SK-N-SH (cell line): ENCODE data around the gene MAMDC2. TPM values are rescaled to one million over a fixed set of nuclear protein-coding genes. Genes with fewer than 3 reads are reported as not detected.

ENCODE experiments used
- CTCF ChIA-PET: fragments of 300-600, 350-600 bp; formaldehyde crosslinking; extraction: SDS; loops from one replicate; lab custom pipeline; 2021; lab: Yijun Ruan, JAX
- POLR2A ChIA-PET: fragments of 350-600 bp; sonication (Branson Sonifier 250); formaldehyde crosslinking; extraction: SDS; loops from one replicate; lab custom pipeline; 2020; ENCODE audit warnings: antibody characterized with exemption, inconsistent platforms; lab: Yijun Ruan, JAX
- DNase-seq: peaks from one replicate; pipeline ENCODE4 v3.0.0; 2012
- H2AFZ ChIP-seq: fragments of 200-600 bp; sonication (generic); 2 replicates; pipeline ENCODE4 v1.8.1; 2016; ENCODE audit warnings: antibody characterized with exemption, mild to moderate bottlenecking, low read depth
- H3F3A ChIP-seq: fragments of 200-600 bp; sonication (generic); replicated peaks from 2 replicates; pipeline ENCODE3; 2016; ENCODE audit warnings: antibody characterized with exemption, mild to moderate bottlenecking; ENCODE audit not compliant: insufficient read depth
- H3K27ac ChIP-seq, 2 experiments: fragments of 200-500 bp in 1 of 2; fragments of 200-600 bp in 1 of 2; sonication (Bioruptor generic) in 1 of 2; sonication (generic), shearing (Covaris generic) in 1 of 2; 2 replicates each; pipeline versions ENCODE4 v1.5.1 to v1.6.1; 2014 to 2016; ENCODE audit warnings: low read depth in 2 of 2, inconsistent platforms in 1 of 2, low read length in 1 of 2, mild to moderate bottlenecking in 1 of 2, mixed read lengths in 1 of 2
- H3K27me3 ChIP-seq: fragments of 200-600 bp; sonication (generic), shearing (Covaris generic); 2 replicates; pipeline ENCODE4 v1.6.1; 2016; ENCODE audit warnings: mixed run types; ENCODE audit not compliant: insufficient read depth
- H3K36me3 ChIP-seq, 2 experiments: fragments of 200-500 bp in 1 of 2; fragments of 200-600 bp in 1 of 2; sonication (Bioruptor generic) in 1 of 2; sonication (generic) in 1 of 2; replicated peaks in 1 of 2; 2 replicates each; pipeline versions ENCODE3 to v1.5.1; 2014 to 2016; ENCODE audit warnings: low read length in 1 of 2, mild to moderate bottlenecking in 1 of 2; ENCODE audit not compliant: insufficient read depth in 2 of 2, control insufficient read depth in 1 of 2
- H3K4me1 ChIP-seq, 2 experiments: fragments of 200-500 bp in 1 of 2; fragments of 200-600 bp in 1 of 2; sonication (Bioruptor generic) in 1 of 2; sonication (generic), shearing (Covaris generic) in 1 of 2; 2 replicates each; pipeline versions ENCODE4 v1.5.1 to v1.6.1; 2014 to 2016; ENCODE audit warnings: low read depth in 1 of 2, low read length in 1 of 2, mixed run types in 1 of 2; ENCODE audit not compliant: insufficient read depth in 2 of 2, control insufficient read depth in 1 of 2
- H3K4me2 ChIP-seq: fragments of 200-600 bp; sonication (generic), shearing (Covaris generic); 2 replicates; pipeline ENCODE4 v1.6.1; 2017; ENCODE audit warnings: mixed run types
- H3K4me3 ChIP-seq, 2 experiments: fragments of 200-500 bp in 1 of 2; fragments of 200-600 bp in 1 of 2; sonication (Bioruptor generic) in 1 of 2; sonication (generic), shearing (Covaris generic) in 1 of 2; 2 replicates each; pipeline versions ENCODE4 v1.5.1 to v1.8.1; 2014 to 2016; ENCODE audit warnings: low read depth in 2 of 2, inconsistent platforms in 1 of 2, low read length in 1 of 2, mild to moderate bottlenecking in 1 of 2, mixed read lengths in 1 of 2, moderate library complexity in 1 of 2
- H3K79me2 ChIP-seq: fragments of 200-600 bp; sonication (generic); 2 replicates; pipeline ENCODE4 v1.8.1; 2017; ENCODE audit warnings: mild to moderate bottlenecking; ENCODE audit not compliant: insufficient read depth
- H3K9ac ChIP-seq: fragments of 200-600 bp; sonication (generic); 2 replicates; pipeline ENCODE4 v1.6.1; 2017; ENCODE audit warnings: mixed run types
- H3K9me2 ChIP-seq: fragments of 200-600 bp; sonication (generic); 2 replicates; pipeline ENCODE4 v1.6.1; 2017; ENCODE audit warnings: mixed run types
- H3K9me3 ChIP-seq: fragments of 200-600 bp; sonication (generic); 2 replicates; pipeline ENCODE4 v1.6.1; 2017; ENCODE audit warnings: mixed run types, mild to moderate bottlenecking, moderate library complexity
- H4K20me1 ChIP-seq: fragments of 200-600 bp; sonication (generic); 2 replicates; pipeline ENCODE4 v1.6.1; 2017; ENCODE audit warnings: mild to moderate bottlenecking, mixed run types; ENCODE audit not compliant: insufficient read depth
- CTCF ChIP-seq: fragments of 200-600 bp; sonication (generic); IDR thresholded peaks from 2 replicates; pipeline ENCODE4 v1.6.1; 2017; ENCODE audit warnings: antibody characterized with exemption, mild to moderate bottlenecking, moderate library complexity
- FOSL2 ChIP-seq: IDR thresholded peaks from 2 replicates; pipeline ENCODE4 v1.4.0; 2012; ENCODE audit warnings: low read depth, mild to moderate bottlenecking, moderate library complexity, borderline replicate concordance
- FOXM1 ChIP-seq: IDR thresholded peaks from 2 replicates; pipeline ENCODE4 v1.4.0; 2012; ENCODE audit warnings: low read depth, mild to moderate bottlenecking
- GABPA ChIP-seq: IDR thresholded peaks from 2 replicates; pipeline ENCODE4 v1.4.0; 2012; ENCODE audit warnings: low read depth, mild to moderate bottlenecking
- JUND ChIP-seq: IDR thresholded peaks from 2 replicates; pipeline ENCODE4 v1.4.0; 2012
- MEF2A ChIP-seq: IDR thresholded peaks from 2 replicates; pipeline ENCODE4 v1.4.0; 2012; ENCODE audit warnings: low read depth, borderline replicate concordance
- MXI1 ChIP-seq: IDR thresholded peaks from 2 replicates; pipeline ENCODE4 v1.6.1; 2012; ENCODE audit warnings: mild to moderate bottlenecking, low read depth, low read length, improper control_type of control experiment
- NFIC ChIP-seq: IDR thresholded peaks from 2 replicates; pipeline ENCODE4 v1.4.0; 2012; ENCODE audit warnings: borderline replicate concordance
- NRF1 ChIP-seq: IDR thresholded peaks from 2 replicates; pipeline ENCODE4 v1.6.1; 2012; ENCODE audit warnings: low read depth, mild to moderate bottlenecking, low read length
- POLR2AphosphoS5 ChIP-seq: IDR thresholded peaks from 2 replicates; pipeline ENCODE4 v1.6.1; 2012; ENCODE audit warnings: low read depth, low read length
- RAD21 ChIP-seq: IDR thresholded peaks from 2 replicates; pipeline ENCODE4 v1.6.1; 2012; ENCODE audit warnings: mild to moderate bottlenecking, low read length
- RCOR1 ChIP-seq: fragments of 150-350 bp; IDR thresholded peaks from 2 replicates; pipeline ENCODE4 v1.6.1; 2017; ENCODE audit warnings: antibody characterized with exemption, low read length
- RXRA ChIP-seq: IDR thresholded peaks from 2 replicates; pipeline ENCODE4 v1.4.0; 2012; ENCODE audit warnings: low read depth, mild to moderate bottlenecking, borderline replicate concordance
- TAF1 ChIP-seq: IDR thresholded peaks from 2 replicates; pipeline ENCODE4 v1.6.1; 2012; ENCODE audit warnings: low read depth, mild to moderate bottlenecking, low read length, moderate library complexity, borderline replicate concordance
- USF1 ChIP-seq: IDR thresholded peaks from 2 replicates; pipeline ENCODE4 v1.4.0; 2012; ENCODE audit warnings: low read depth, borderline replicate concordance
- YY1 ChIP-seq: IDR thresholded peaks from 2 replicates; pipeline ENCODE4 v1.4.0; 2012; ENCODE audit warnings: low read depth, mild to moderate bottlenecking
- WGBS: methylation state at CpG from one replicate; pipeline ENCODE4 v1.1.6; 2017; ENCODE audit warnings: low lambda C conversion rate; 5-methylcytosine and 5-hydroxymethylcytosine counted together
- polyA plus RNA-seq, 3 experiments: library from polyadenylated mRNA; depleted of rRNA; stranded (reverse); fragments of >200 nt; gene quantifications; 2 replicates each; pipeline ENCODE4 v1.2.3, GENCODE V29; 2012
- TF ChIP-seq, protein P1 (sequence below): IDR thresholded peaks from 2 replicates; pipeline ENCODE4 v1.4.0; 2012; ENCODE audit warnings: low read depth, borderline replicate concordance

Gene MAMDC2
- polyA plus RNA-seq, 1 of the 3 experiments (the other 2 are of a cell fraction), result not detected

GRCh38 chr9:70006306-70006705 is 37.3 kb upstream of the MAMDC2 start:
- H3K27me3 ChIP-seq, result no peaks in the 10 kb centered on the region
- 82% methylated on average over 3 of the region's 3 CpGs for WGBS
- no peak overlapping the region for H3K4me2 ChIP-seq
- no peak overlapping the region for H3K27ac ChIP-seq
- CTCF ChIA-PET, result interaction anchor here (1.4 kb wide), 1 partner anchor 15 kb away, joined by 3 read pairs; no protein-coding TSS in a partner anchor
- H3F3A ChIP-seq, result peaks cover 14% of the 10 kb centered on the region
- no peaks in the 10 kb centered on the region for H4K20me1 ChIP-seq
- H3K9ac ChIP-seq, result no peak overlapping the region
- no peaks in the 10 kb centered on the region for H3K36me3 ChIP-seq
- H3K4me3 ChIP-seq, result no peak overlapping the region
- H3K9me2 ChIP-seq, result no peaks in the 10 kb centered on the region
- no peaks in the 10 kb centered on the region for H3K4me1 ChIP-seq
- no peak for DNase-seq
- no peaks in the 10 kb centered on the region for H3K9me3 ChIP-seq
- POLR2A ChIA-PET, result no interaction called here
- no peak overlapping the region for H2AFZ ChIP-seq
- H3K79me2 ChIP-seq, result no peaks in the 10 kb centered on the region
- TF ChIP-seq, protein P1, sequence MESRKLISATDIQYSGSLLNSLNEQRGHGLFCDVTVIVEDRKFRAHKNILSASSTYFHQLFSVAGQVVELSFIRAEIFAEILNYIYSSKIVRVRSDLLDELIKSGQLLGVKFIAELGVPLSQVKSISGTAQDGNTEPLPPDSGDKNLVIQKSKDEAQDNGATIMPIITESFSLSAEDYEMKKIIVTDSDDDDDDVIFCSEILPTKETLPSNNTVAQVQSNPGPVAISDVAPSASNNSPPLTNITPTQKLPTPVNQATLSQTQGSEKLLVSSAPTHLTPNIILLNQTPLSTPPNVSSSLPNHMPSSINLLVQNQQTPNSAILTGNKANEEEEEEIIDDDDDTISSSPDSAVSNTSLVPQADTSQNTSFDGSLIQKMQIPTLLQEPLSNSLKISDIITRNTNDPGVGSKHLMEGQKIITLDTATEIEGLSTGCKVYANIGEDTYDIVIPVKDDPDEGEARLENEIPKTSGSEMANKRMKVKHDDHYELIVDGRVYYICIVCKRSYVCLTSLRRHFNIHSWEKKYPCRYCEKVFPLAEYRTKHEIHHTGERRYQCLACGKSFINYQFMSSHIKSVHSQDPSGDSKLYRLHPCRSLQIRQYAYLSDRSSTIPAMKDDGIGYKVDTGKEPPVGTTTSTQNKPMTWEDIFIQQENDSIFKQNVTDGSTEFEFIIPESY, result no peak

DNA sequence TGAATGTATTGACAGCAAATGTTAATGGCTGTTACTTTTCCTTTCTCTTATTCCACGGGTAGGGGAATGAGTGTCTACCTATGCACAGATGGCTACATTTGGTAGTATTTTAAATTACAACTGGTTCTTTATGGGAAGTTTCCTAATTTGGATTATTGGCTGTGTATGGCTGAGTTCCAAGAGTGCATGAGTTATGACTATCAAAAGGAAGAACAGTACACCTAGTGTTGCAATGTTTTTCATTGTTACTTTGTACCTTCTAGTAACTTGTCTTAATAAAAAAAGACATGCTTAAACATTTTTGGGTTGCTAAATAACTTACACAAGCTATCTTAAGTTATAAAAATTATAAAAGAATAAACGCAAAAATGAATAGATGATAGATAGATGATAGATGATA is 35.8 kb upstream of the MAMDC2 start:
- TF ChIP-seq RCOR1 (no peak), POLR2AphosphoS5 (no peak), NRF1 (no peak), RAD21 (no peak), TAF1 (no peak), MEF2A (no peak), FOSL2 (no peak), RXRA (no peak), USF1 (no peak), MXI1 (no peak), NFIC (no peak), FOXM1 (no peak), JUND (no peak), CTCF (no peak), YY1 (no peak), GABPA (no peak)
- Histone ChIP-seq H3K9me2 (no peaks in the 10 kb centered on the region), H4K20me1 (no peaks in the 10 kb centered on the region), H3K27ac (no peak overlapping the region), H3K27me3 (no peaks in the 10 kb centered on the region), H3K36me3 (no peaks in the 10 kb centered on the region), H3K79me2 (no peaks in the 10 kb centered on the region), H3K9ac (no peak overlapping the region), H3K4me3 (no peak overlapping the region), H3F3A (peaks cover 14% of the 10 kb centered on the region), H3K9me3 (no peaks in the 10 kb centered on the region), H2AFZ (no peak overlapping the region), H3K4me1 (peaks cover 3 to 4% of the 10 kb centered on the region in 2 experiments; a peak in 1 of 4 replicates), H3K4me2 (no peak overlapping the region)
- ChIA-PET CTCF (no interaction called here), POLR2A (no interaction called here)
- WGBS, result 57% methylated on average over 2 of the region's 2 CpGs
- no peak for DNase-seq
